GM18511 (cell line): ENCODE measurements around the gene C17orf100.
A peak's percentile ranks its signal among the peaks of the same experiment; 100 is the strongest.

Experiments used
- ATAC-seq: cut with Tn5 transposase; IDR thresholded peaks from one replicate; pipeline ENCODE4 v1.9.1; 2021; ENCODE audit warnings: mild to moderate bottlenecking, moderate library complexity; ENCODE audit not compliant: unreplicated experiment

C17orf100 gene

DNA sequence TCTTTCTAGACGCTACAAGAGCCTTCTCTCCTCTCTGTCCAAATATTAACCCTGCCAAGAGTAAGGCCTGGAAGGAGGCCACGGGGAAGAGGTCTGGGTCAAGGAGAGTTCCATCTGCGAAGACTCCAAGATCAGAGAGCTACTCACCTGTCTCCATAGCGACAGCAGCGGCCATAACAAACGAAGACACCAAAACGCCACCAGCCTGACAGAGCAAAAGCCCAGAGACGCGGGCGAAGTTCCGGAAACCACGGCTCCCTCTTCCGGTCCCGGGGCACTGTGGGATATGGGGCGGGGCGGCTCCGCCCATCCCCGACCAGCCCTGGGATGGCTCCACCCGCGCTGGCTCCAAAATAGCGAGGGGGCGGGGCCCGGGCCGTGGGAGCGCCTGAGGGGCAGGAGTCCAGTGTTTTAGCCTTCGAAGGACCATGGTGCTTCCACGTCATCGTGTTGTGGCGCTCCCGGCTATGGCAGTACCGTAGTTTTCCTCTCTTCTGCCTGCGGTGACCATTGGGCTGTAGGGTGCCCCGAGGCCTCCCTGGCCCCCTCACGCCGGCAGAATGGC is at the start of gene C17orf100, which contains the start of gene MED31:
Gene C17orf100 (plus strand): TSS at position 409 of the 565 bp plus-strand sequence. CDS start 152 bp downstream, at position 561.
Gene MED31 (minus strand): TSS at position 252 of the 565 bp plus-strand sequence. CDS start 77 bp downstream, at position 175.
- peak; percentile 94 for ATAC-seq

DNA sequence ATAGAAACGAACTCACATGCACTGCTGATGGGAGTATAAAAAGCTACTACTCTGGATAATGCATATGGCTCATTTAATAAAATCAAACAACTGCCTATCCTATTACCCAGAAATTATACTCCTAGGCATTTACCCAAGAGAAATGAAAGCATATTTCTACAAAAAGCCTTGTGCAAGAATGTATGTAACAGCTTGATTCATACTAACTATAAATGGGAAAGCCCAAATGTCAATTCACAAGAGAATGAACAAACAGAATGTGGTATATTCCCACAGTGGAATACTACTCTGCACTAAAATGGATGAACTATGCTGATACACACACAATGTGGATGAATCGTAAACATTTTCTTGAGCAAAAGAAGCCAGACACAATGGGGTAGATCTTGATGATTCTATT is 49.4 kb upstream of the C17orf100 start:
- ATAC-seq, result no peak

DNA sequence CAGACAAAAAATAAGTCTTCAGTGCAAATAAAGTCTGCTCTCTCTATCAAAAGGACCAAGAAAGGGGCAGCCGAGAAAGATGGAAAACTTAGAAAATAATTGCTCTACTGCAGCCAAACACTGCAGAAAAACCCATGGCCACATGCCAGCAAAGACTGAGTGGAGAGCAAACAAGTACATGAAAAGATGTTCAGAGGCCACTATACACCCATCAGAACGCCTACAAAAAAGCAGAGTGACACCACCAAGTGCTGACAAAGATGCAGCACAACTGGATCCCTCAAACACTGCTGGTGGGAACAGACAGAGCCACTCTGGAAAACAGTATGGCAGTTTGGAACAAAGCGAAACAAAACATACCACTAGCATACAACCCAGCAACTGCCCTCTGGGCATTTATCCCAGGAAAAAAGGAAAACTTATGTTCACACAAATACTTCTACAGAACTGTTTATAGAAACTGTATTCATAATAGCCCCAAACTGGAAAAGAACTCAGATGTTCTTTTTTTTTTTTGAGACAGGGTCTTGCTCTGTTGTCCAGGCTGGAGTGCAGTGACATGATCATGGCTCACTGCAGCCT is 47.7 kb upstream of the C17orf100 start:
- no peak for ATAC-seq

DNA sequence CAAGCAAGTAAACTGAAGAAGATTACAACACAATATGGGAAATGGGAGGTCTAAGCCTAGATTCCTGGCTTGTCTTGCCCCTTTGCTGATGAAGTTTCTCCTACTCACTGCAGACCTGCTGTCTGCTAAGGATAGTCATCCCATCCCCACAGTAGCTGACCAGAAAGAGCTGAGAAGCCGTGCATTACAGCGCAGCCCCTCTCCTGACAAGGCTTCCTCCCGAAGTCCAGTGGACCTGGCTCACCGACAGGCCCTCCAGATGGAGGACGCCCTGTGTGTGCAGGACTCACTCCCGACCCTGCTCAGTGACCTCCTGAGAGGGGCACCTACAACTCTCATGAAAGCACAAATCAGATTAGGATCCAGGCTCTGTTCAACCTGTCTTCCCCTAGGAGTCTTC is 46.4 kb upstream of the C17orf100 start:
- no peak for ATAC-seq

DNA sequence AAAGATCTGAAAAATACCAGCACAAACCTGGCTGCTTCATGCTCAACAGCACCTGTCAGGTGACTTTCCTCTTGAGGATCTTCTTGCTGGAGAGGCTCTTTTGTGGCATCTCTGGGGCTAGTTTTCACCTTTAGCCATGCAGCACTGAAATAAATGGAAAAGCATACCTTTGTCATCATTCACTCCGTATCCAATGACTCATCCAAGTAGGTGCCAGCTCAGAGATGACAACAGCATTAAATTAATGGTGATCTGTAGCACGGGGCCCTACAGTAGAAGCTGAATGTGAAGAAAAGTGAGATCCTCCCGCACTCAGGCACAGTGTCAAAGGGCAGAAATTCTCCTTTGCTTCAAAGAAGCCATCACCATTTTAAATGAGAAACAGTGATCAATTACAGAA is 43.2 kb upstream of the C17orf100 start:
- no peak for ATAC-seq

DNA sequence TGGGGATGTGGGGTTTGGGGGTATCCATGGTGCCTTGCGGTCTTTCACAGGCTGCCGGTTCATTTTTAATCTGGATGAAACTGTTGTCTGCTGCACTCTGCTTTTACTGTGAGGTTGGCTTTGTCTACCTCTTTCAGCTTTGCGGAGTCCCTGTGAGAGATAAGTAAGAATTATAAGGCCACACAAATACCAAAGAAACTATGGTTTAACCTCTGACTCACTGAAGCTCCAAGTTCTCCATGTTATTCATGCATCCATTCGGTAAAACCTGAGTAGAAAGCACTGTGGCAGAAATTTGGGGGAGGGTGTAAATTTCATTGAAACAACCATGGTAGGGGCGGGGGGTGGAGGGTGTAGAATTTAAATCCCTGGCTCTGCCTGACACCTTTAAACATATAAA is 41.6 kb upstream of the C17orf100 start:
- no peak for ATAC-seq

DNA sequence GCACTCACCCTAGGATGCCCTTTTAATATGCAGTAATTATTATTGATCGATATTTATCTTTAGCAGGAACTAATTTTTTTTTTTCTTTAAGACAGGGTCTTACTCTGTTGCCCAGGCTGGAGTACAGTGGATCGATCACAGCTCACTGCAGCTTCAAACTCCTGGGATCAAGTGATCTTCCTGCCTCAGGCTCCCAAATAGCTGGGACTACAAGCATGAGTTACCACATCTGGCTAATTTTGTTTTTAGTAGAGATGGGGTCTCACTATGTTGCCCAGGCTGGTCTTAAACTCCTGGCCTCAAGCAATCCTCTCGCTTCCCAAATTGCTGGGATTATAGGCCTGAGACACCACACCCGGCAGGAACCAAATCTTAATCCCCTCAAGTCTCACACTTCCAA is 40.3 kb upstream of the C17orf100 start:
- no peak for ATAC-seq

DNA sequence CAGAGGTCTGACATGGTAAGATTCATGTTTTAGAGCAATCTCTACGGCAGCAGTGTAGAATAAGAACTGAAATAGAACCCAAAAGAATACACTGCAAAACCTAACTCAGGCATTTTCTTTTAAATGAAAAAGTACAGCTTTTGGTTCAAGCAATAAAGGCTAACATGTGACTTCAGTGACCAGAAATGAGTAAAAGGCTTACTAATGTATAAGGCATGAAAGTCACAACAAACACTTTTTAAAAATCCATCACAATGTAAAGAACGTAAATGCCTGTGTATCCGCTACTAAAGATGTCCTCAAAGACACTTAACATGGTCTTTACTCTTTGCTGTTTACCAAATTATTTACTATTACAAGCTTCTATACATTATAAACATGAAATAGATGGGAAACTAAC is 27.6 kb upstream of the C17orf100 start:
- ATAC-seq, result no peak

DNA sequence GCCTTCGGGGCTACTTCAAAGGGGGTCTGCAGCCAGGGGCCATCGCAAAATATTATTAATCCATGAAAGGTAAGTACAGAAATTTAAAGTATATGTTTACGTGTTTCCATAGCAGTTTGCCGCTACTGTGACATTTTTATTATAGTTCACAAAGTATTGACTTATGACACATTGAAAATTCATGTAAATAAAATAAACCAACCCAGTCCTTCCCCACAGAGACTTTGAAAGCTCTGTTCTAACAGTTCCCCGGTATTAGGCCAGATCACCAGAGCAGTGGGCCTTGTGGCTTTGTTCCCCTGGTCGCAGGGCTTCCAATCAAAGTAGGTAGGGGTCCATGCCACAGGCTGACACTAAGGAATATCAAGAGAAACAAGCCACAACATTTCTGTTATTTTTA is 24.9 kb upstream of the C17orf100 start:
- no peak for ATAC-seq

DNA sequence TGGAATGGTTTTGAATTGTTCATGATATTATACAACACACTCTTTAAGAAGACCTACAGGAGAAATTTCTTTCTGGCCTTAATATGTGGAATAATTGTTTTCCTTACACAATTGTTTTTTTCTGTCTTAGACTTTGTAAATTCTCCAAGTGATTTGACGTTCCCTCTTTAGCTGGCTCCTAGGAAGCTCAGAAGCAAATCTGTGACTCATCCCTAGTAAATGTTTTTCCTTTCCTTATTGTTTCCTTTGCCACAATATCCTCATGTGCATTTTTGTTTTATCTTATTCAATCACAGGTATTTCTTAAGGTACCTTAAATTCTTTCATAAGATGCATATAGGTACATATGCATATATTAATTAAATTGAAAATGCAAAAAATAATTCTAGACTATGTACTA is 24.5 kb upstream of the C17orf100 start:
- no peak for ATAC-seq

DNA sequence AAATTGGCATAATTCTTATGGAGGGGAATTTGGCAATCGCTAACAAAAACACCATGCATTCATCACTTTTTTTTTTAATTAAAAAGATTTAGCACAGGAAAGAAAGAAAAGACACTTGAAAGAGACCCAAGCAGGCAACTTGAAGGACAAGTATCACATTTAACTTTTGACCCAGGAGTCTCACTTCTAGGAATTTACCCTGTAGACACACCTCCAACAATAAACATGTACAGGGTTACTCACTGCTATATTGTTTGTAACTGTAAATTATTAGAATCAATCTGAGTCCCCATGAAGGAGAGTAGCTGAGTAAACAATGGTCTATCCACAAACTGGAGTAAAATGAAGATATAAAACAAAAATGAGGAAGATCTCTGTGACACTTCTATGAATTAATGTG is 21.2 kb upstream of the C17orf100 start:
- no peak for ATAC-seq

DNA sequence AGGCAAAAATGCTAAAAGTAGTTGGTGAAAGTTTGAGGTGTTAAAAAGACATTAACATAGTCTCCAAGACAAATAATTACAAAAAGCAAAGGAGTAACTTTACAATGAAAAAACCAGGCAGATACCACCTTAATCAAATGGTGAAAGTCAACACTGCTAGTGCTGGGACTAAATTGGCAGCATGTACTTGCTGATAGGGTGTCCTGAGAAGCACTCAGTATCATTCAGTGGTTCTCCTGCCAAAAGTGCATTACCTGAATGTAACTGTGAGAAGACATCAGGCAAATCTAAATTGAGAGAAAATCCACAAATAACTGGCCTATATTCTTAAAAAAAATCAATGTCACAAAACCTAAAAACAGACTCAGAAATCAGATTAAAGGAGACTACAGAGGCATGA is 19.0 kb upstream of the C17orf100 start:
- ATAC-seq, result no peak

DNA sequence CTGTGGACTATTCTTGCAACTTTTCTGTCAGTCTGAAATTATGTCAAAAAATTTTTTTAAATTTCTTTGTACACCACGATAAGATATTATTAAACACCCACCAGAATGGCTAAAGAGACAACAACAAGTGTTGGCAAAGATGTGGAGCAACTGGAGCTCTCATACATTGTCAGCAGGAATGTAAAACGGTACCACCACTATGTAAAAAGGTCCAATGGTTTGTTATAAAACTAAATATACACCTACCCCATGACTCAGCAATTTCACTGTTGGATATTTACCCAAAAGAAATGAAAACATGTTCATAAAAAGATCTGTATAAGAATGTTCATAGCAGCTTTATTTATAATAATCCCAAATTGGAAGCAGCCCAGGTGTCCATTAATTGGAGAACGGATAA is 18.3 kb upstream of the C17orf100 start:
- no peak for ATAC-seq

DNA sequence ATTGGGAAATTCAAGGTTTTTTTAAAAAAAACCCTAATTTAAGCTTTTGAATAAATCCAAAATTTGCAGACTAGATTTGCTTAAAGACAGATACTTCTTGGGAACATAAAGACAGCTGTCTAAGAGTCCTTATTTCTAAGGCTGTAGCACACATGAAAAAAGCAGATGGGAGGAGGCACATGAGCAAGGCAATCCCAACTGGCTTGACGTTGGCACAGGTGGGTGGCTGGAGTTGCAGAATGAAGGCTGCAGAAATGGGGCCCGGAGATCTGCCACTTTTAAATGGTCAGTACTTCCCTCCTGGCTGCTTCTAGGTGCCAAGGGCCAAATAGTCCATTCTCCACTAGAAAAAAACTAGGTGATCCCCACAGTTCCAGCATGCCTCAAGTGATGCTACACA is 15.5 kb upstream of the C17orf100 start:
- ATAC-seq, result no peak

DNA sequence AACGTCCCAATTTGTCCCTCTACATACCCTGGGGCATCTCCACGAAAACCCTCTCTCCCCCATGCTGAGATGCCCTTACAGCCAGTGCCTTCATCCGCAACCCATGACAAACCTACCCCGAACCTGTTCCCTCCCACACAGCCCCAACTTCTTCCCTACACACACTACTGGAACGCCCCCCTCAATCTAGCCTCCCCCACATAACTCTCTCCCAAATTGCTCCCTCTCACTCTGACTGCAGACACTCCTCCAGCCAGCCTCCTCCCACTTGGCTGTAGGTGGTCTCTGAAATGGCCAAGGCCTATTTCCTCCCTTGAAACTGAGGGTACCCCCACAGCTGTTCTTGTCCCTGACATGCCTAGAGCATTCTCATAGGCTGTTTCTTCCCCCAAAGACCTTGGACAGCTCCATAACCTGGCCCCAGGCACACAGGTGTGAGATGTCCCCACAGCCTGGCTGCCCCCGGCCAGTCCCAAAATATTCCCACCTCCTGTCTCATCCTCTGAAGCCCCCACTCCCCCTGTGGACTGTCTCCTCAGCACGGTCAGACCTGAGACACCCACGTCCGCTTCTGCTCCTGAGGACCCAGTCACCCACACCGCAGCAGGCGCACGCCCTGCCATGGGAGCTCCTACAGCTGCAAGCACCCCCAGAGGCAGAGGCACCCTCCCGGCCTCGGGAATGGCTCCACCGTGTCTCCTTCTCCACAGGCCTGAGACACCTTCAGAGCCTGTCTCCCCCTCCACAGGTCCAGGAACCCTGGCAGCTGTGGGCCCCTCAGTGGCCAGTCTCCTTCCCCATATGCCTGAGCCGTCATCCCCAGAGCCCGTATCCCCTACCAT is 14.7 kb upstream of the C17orf100 start:
- no peak for ATAC-seq

DNA sequence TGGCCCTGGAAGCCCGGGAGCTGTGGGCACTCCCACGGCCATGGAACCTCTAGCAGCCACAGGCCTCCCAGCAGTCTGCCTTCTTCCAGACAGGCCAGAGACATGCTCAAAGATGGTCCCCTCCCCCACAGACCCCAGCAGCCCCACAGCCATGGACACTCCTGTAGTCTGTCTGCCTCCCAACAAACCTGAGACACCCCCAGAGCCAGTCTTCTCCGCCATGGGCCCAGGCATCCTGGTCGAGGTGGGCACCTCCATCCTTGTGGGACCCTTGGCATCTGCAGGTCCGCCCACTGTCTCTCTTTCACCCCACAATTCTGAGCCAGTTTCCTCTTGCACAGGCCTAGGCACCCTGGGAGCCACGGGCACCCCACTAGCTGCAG is 14.1 kb upstream of the C17orf100 start:
- ATAC-seq, result no peak

DNA sequence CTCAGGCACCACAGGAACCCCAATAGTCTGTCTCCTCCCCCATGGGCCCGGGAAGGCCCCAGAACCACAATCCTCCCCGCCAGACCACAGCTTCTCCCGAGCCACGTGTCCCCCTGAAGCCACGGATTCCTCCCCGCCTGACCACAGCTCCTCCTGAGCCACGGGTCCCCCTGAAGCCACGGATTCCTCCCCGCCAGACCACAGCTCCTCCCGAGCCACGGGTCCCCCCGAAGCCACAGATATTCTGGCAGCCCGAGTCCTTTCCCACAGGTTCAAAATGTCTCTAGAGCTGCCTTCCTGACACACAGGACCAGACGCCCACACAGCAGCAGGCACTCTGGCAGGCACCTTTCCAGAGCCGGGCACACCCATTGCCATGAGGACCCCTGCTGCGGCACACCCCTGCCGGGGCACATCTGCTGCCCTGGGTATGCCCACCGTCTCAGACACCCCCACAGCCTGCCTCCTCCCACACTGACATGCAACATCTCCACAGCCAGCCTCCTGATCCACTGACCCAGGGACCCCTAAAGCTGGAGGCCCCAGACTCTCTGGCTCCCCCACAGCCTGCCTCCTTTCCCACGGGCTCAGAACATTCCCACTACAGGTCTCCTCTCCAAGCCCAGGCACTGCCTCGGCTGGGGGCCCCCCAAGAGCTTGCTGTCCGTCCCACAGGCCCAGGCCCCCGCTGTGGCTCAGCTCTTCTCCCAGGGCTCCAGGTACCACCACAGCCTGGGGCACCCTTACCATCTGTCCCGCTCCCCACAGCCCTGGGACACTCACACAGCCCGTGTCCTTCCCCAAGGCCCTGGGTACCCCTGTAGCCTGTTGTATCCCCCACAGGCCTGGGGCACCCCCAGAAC is 13.3 kb upstream of the C17orf100 start:
- ATAC-seq, result no peak

DNA sequence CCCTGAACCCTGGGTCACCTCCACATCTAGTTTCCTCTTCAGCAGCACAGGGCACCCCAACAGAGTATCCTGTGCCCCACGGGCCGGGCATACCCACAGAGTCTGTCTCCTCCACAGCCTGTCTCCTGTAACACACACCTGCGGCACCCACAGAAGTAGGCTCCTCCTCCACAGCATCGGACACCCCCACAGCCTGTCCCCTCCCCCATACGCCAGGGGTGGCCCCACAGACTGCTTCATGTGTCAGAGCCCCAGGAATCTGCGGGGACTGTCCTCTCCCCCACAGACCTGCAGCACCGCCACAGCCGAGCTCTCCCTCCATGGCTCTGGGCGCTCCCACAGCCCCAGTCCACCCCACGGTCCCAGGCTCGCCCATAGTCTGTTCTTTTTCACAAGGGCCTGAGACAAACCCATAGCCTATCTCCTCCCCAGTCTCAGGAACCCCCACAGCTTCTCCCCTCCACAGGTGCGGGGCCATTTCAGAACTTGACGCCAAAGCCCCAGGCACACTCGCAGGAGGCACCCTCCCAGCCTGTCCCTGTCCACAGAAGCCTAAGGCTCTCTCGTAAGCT is 12.5 kb upstream of the C17orf100 start:
- no peak for ATAC-seq

DNA sequence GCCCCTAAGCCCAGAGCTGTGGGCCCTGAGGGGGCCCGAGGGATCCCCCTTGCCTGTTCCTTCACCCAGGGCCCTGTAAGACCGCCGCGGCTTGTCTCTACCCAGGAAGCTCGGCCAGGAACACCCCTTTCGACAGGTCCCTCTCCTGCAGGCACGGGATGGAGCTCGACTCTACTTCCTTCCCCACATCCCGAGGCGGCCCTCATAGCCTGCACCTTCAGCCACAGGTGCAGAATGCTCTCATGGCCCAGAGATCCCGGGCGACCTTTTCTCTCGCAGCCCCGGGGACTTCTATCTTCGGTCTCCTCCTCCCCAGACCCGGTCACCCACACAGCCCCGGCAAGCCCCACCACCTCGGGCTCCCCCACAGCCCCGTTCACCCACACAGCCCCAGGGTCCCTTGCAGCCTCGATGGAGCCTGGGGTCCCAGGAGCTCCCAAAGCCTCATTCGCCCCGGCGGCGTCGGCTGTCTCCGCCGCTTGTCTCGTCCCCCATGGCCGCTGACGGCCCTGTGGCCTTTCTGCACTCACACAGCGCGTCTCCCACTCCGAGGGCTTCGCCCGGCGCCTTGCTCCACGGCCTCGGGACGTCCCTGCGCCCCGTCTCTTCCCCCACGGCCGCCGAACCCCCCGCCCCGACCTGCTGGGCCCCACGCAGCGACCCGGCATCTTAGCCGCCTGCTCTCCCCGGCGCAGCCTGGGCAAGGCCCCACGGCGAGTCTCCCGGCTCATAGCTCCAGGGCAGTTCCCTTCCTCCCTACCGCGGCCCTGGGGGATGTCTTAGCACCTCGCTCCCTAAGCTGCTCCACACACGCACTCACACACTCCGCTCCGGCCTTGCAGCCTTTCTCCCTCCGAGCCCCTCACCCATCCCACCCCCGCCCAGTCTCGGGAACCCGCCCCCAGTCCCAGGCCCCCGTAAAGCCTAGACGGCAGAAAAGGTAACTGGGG is 11.7 kb upstream of the C17orf100 start:
- ATAC-seq, result peak; percentile 6
